Right lobe of liver (tissue), 6 donors: ENCODE measurements around the gene SLPI. TPM values are rescaled to one million over a fixed set of nuclear protein-coding genes. Genes with fewer than 3 reads are reported as not detected.

Experiments used
- ATAC-seq, 4 donors: fragments of 200-7000 bp; cut with Tn5 transposase; one replicate each; pipeline ENCODE4 v1.9.1; 2020; ENCODE audit warnings: mild to moderate bottlenecking in 4 of 4, moderate library complexity in 4 of 4
- DNase-seq, 3 donors: peaks; one replicate each; pipeline ENCODE4 v3.0.0-alpha.2; 2020
- H3K27ac ChIP-seq, 3 donors: fragments of 200-600 bp; one replicate each; pipeline ENCODE4 v1.8.0; 2022
- H3K27me3 ChIP-seq, 2 donors: fragments of 200-600 bp; one replicate each; pipeline ENCODE4 v1.8.0; 2022
- H3K36me3 ChIP-seq, 4 donors: fragments of 200-600 bp; sonication (generic) in 1 of 4; one replicate each; pipeline versions ENCODE4 v1.5.1 to v1.8.0; 2017 to 2022; ENCODE audit warnings: control low read depth in 1 of 4
- H3K4me1 ChIP-seq, 4 donors: fragments of 200-600 bp; sonication (generic) in 1 of 4; one replicate each; pipeline versions ENCODE4 v1.5.1 to v1.8.0; 2017 to 2022; ENCODE audit warnings: control low read depth in 1 of 4
- H3K4me3 ChIP-seq, 3 donors: fragments of 200-600 bp; one replicate each; pipeline ENCODE4 v1.8.0; 2022
- H3K9me3 ChIP-seq, 4 donors: fragments of 200-600 bp; sonication (generic) in 1 of 4; one replicate each; pipeline versions ENCODE4 v1.5.1 to v1.8.0; 2017 to 2022; ENCODE audit warnings: control low read depth in 1 of 4
- POLR2A ChIP-seq: fragments of 450-650 bp; IDR thresholded peaks from one replicate; pipeline ENCODE4 v1.6.1; 2017; ENCODE audit warnings: antibody characterized with exemption, mild to moderate bottlenecking
- WGBS: methylation state at CpG from one replicate; pipeline ENCODE4 v1.1.6; 2018; ENCODE audit warnings: low coverage, low lambda C conversion rate; ENCODE audit not compliant: insufficient coverage; ENCODE audit errors: missing lambda C conversion rate; 5-methylcytosine and 5-hydroxymethylcytosine counted together
- intact Hi-C, 2 donors: fragments of 100-400 bp; cut with DNase I; formaldehyde crosslinking; loops; one replicate each; pipeline versions ENCODE4 v1.11.2 to v1.14.1; 2022
- total RNA-seq, 6 experiments: library from RNA; depleted of rRNA in 2 of 6; stranded (reverse); fragments of >200 nt in 2 of 6; fragmentation: NEBNext Ultra II Directional in 3 of 6; extraction: Animal tissue kit (Norgen Biotek cat#: 25700) in 3 of 6; gene quantifications; one replicate each; pipeline versions ENCODE4 v1.1.0 to v1.2.4, GENCODE V29; 2016 to 2023
- TF ChIP-seq, protein P1 (sequence below), 4 donors: fragments of 200-600 bp in 3 of 4; fragments of 450-650 bp in 1 of 4; IDR thresholded peaks; one replicate each; pipeline versions ENCODE4 v1.5.1 to v1.8.0; 2016 to 2022; ENCODE audit warnings: antibody characterized with exemption in 4 of 4, mild to moderate bottlenecking in 2 of 4
- donor health status: DM: no; HTN: yes; CAD: no.
- donor health status: DM: no; HTN: no; CAD: no.
- donor health status: DM: no; HTN: no; CAD: no.
- donor health status: DM: no; HTN: yes; CAD: no.
- donor health status: DM: no; HTN: yes; CAD: no.

The SLPI gene
- total RNA-seq, 6 experiments from 2014 or later: 51.9 to 197 (median 169) TPM

DNA sequence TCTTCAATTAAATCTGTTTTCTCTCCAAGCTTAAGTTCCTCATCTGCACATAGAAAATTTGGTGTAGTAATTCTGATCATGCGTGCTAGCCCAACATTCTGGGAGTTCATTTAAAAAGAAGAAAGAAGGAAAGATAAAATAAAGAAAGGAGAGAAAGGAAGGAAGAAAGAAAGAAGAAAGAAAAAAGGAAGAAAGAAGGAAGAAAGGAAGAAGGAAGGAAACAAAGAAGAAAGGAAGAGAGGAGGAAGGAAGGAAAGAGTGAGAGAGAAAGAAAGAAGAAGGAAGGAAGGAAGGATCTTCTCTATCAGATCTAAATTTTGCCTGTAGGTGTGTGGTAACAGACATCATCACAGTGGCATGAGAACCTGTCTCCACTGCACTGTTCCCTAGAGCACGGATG, 16.2 kb downstream of the SLPI start:
- intact Hi-C loops: loop anchor here in 1 of 2 donors (5.0 kb wide), 1 partner anchor 49 kb away; no protein-coding TSS in a partner anchor
- H3K27me3 ChIP-seq: peaks cover 0 to 3% of the 10 kb centered on the region in 2 donors
- WGBS: 81% methylated on average over 2 of the region's 2 CpGs

DNA sequence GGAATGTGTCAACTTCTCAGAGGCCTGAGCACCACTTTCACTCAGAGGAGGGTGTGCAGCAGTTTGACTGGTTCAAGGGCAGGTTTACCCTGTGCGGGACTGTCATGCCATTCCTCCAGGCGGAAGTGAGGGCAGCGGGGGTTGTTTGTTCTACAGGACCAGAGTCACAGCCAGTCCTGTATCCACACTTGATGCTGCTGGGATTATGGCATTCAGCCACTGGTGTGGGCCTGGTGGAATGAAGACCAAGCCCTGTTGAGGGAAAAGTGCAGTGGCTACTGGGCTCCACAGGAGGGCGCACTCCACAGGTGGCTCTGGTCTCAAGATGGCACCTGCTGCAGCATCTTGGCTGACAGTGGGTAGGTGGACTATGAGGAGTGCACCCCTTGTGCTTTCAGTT, 18.4 kb downstream of the SLPI start:
- Histone ChIP-seq H3K4me1 (no peaks in the 10 kb centered on the region), H3K4me3 (no peak overlapping the region), H3K27ac (no peak overlapping the region), H3K27me3 (peaks cover 0 to 3% of the 10 kb centered on the region in 2 donors), H3K9me3 (no peaks in the 10 kb centered on the region), H3K36me3 (no peaks in the 10 kb centered on the region)
- WGBS: 84% methylated on average over 3 of the region's 4 CpGs
- TF ChIP-seq, protein P1, sequence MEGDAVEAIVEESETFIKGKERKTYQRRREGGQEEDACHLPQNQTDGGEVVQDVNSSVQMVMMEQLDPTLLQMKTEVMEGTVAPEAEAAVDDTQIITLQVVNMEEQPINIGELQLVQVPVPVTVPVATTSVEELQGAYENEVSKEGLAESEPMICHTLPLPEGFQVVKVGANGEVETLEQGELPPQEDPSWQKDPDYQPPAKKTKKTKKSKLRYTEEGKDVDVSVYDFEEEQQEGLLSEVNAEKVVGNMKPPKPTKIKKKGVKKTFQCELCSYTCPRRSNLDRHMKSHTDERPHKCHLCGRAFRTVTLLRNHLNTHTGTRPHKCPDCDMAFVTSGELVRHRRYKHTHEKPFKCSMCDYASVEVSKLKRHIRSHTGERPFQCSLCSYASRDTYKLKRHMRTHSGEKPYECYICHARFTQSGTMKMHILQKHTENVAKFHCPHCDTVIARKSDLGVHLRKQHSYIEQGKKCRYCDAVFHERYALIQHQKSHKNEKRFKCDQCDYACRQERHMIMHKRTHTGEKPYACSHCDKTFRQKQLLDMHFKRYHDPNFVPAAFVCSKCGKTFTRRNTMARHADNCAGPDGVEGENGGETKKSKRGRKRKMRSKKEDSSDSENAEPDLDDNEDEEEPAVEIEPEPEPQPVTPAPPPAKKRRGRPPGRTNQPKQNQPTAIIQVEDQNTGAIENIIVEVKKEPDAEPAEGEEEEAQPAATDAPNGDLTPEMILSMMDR (IDR thresholded peaks at IDR 0.05): peak; percentile 45 to 60 (median 52)
- TF ChIP-seq POLR2A: no peak
- intact Hi-C loops: loop anchor here in 1 of 2 donors (5.0 kb wide), 1 partner anchor 51 kb away; no protein-coding TSS in a partner anchor
- ATAC-seq (peak; percentile 49 to 69 (median 60)), DNase-seq (no peak)

More for the DNA sequence above, 16.2 kb downstream of the SLPI start:
- Histone ChIP-seq H3K9me3 (no peaks in the 10 kb centered on the region), H3K27ac (no peak overlapping the region), H3K4me1 (no peaks in the 10 kb centered on the region), H3K36me3 (no peaks in the 10 kb centered on the region), H3K4me3 (no peak overlapping the region)
- ATAC-seq (no peak), DNase-seq (no peak)
- TF ChIP-seq, protein P1 (IDR thresholded peaks at IDR 0.05): no peak
- no peak for TF ChIP-seq POLR2A

DNA sequence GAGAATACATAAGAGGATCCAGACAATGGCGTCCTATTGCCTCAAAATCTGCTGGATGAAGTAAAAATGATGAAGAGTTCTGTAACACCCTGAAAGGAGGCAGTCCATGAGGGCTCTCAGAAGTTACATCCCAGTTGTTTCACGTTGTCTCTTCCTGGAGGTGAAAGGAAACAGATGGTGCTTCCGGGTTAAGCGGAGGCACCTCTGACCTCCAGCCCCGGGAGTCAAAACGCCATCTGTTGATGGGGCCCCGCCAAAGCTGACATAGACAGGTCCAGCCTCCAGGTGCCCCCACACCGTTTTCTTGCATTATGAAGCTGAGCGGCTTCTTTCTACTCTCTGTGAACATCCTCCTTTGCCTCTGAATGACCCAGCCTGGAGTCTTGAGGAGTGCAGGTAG, 23.7 kb downstream of the SLPI start:
- ATAC-seq: no peak
- TF ChIP-seq, protein P1 (IDR thresholded peaks at IDR 0.05): no peak
- TF ChIP-seq POLR2A: no peak
- no peak overlapping the region for H3K27ac ChIP-seq
- 56% methylated on average over 2 of the region's 9 CpGs for WGBS
- H3K9me3 ChIP-seq: no peaks in the 10 kb centered on the region
- peaks cover 0 to 2% of the 10 kb centered on the region in 2 donors for H3K27me3 ChIP-seq
- intact Hi-C loops: no loop called here
- no peaks in the 10 kb centered on the region for H3K4me1 ChIP-seq
- no peak for DNase-seq
- no peak overlapping the region for H3K4me3 ChIP-seq
- H3K36me3 ChIP-seq: no peaks in the 10 kb centered on the region

DNA sequence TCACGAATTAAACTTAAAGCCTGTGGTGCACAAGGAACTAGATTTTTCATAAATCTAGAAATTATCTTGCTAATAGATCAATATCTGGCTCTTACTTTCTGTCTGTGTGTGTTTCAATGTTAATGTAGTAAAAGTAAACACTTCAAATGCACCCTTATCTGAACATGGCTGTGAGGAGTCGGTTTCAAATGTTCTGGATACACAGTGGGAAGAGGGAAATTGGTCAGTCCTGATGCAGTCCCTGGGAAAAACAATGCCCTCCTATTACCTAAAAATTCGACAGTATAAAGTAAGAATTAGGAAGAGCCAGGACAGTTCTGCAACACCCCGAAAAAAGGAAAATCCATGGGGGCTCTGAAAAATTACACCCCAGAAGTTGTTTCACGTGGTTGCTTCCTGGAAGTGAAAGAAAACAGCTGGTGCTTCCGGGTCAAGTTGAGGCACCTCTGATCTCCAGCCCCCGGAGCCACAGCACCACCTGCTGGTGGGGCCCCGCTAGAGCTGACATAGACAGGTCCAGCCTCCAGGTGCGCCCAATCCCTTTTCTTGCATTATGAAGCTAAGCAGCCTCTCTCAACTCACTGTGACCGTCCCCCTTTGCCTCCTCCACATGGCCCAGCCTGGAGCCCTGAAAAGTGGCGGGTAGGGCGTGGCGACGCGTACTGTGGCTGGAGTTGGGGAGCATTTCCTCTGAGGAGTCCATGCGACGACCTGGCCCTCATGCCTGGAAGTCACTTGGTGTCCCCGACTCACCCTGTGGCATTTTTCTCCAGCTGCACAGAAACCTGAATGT, 24.9 kb downstream of the SLPI start:
- Histone ChIP-seq H3K27ac (no peak overlapping the region), H3K4me1 (no peaks in the 10 kb centered on the region), H3K27me3 (no peaks in the 10 kb centered on the region), H3K4me3 (no peak overlapping the region), H3K36me3 (no peaks in the 10 kb centered on the region), H3K9me3 (no peaks in the 10 kb centered on the region)
- DNase-seq (peak in 1 of 3 donors; percentile 46), ATAC-seq (peak; percentile 60 to 64 (median 63))
- WGBS: 51% methylated on average over 16 of the region's 18 CpGs
- TF ChIP-seq, protein P1 (IDR thresholded peaks at IDR 0.05): peak; percentile 38 to 66 (median 48)
- no peak for TF ChIP-seq POLR2A
- intact Hi-C loops: no loop called here
